Left ventricle myocardium inferior (tissue), 1 donor: Measurements from ENCODE around the gene SAMD11. TPM values are rescaled to one million over a fixed set of nuclear protein-coding genes. Genes with fewer than 3 reads are reported as not detected.

Experiments used
- DNase-seq: peaks from one replicate; pipeline ENCODE4 v3.0.0-alpha.2; 2020
- H3K27ac ChIP-seq: fragments of 200-600 bp; replicated peaks from 2 replicates; pipeline ENCODE4 v1.8.0; 2021
- H3K27me3 ChIP-seq: fragments of 200-600 bp; 2 replicates; pipeline ENCODE4 v1.8.0; 2021; ENCODE audit warnings: low read depth
- H3K36me3 ChIP-seq: fragments of 200-600 bp; 2 replicates; pipeline ENCODE4 v1.8.0; 2021
- H3K4me1 ChIP-seq: fragments of 200-600 bp; 2 replicates; pipeline ENCODE4 v1.8.0; 2021
- H3K4me3 ChIP-seq: fragments of 200-600 bp; 2 replicates; pipeline ENCODE4 v1.8.0; 2021; ENCODE audit warnings: mild to moderate bottlenecking, moderate library complexity
- H3K9me3 ChIP-seq: fragments of 200-600 bp; replicated peaks from 2 replicates; pipeline ENCODE4 v1.8.0; 2021
- CTCF ChIP-seq: fragments of 200-600 bp; IDR thresholded peaks from 2 replicates; pipeline ENCODE4 v1.8.0; 2021; ENCODE audit warnings: antibody characterized with exemption, mild to moderate bottlenecking, borderline replicate concordance
- intact Hi-C: fragments of 100-400 bp; cut with micrococcal nuclease; formaldehyde crosslinking; loops from one replicate; pipeline ENCODE4 v1.11.0; 2022
- total RNA-seq: library from RNA; stranded (reverse); fragmentation: NEBNext Ultra II Directional; extraction: Animal tissue kit (Norgen Biotek cat#: 25700); gene quantifications from one replicate; pipeline ENCODE4 v1.2.1, GENCODE V29; 2021
- donor health status: DM: no; HTN: yes; CAD: no; lungs with severe emphysema.

The SAMD11 gene
- total RNA-seq, 1 donor from 2014 or later = 2.4 TPM

- TF ChIP-seq CTCF = no peak
- no peak overlapping the region for H3K27ac ChIP-seq
- H3K36me3 ChIP-seq = no peaks in the 10 kb centered on the region
- H3K4me3 ChIP-seq = no peak overlapping the region
- no peak for DNase-seq
- intact Hi-C loops = no loop called here
- no peaks in the 10 kb centered on the region for H3K9me3 ChIP-seq
- peaks cover 9% of the 10 kb centered on the region for H3K4me1 ChIP-seq
- H3K27me3 ChIP-seq = peaks cover 86% of the 10 kb centered on the region
These were observed 23.9 kb upstream of the SAMD11 start for GRCh38 chr1:899636-900317.

- Histone ChIP-seq H3K9me3 (no peaks in the 10 kb centered on the region), H3K27ac (no peak overlapping the region), H3K27me3 (peaks cover 85% of the 10 kb centered on the region), H3K4me3 (no peak overlapping the region), H3K36me3 (no peaks in the 10 kb centered on the region), H3K4me1 (peaks cover 20% of the 10 kb centered on the region)
- intact Hi-C loops = no loop called here
- TF ChIP-seq CTCF = no peak
- DNase-seq = no peak
These were observed 22.4 kb upstream of the SAMD11 start for GRCh38 chr1:901108-901859.

GRCh38 chr1:902802-903201 lies 20.9 kb upstream of the SAMD11 start:
- Histone ChIP-seq H3K9me3 (no peaks in the 10 kb centered on the region), H3K4me3 (no peak overlapping the region), H3K4me1 (peaks cover 20% of the 10 kb centered on the region), H3K27me3 (peaks cover 86% of the 10 kb centered on the region), H3K27ac (no peak overlapping the region), H3K36me3 (no peaks in the 10 kb centered on the region)
- no peak for DNase-seq
- intact Hi-C loops = no loop called here
- TF ChIP-seq CTCF = no peak

- DNase-seq = no peak
- Histone ChIP-seq H3K27ac (no peak overlapping the region), H3K36me3 (no peaks in the 10 kb centered on the region), H3K4me3 (no peak overlapping the region), H3K27me3 (peaks cover 86% of the 10 kb centered on the region), H3K9me3 (no peaks in the 10 kb centered on the region), H3K4me1 (peaks cover 20% of the 10 kb centered on the region)
- no peak for TF ChIP-seq CTCF
- intact Hi-C loops = no loop called here
These were observed 20.4 kb upstream of the SAMD11 start for GRCh38 chr1:903305-903704.

- no peaks in the 10 kb centered on the region for H3K36me3 ChIP-seq
- peak; percentile 20 for DNase-seq
- TF ChIP-seq CTCF = no peak
- peak overlapping the region; percentile 64 for H3K4me3 ChIP-seq
- intact Hi-C loops = no loop called here
- H3K9me3 ChIP-seq = no peaks in the 10 kb centered on the region
- H3K27ac ChIP-seq = no peak overlapping the region
- H3K27me3 ChIP-seq = peaks cover 82% of the 10 kb centered on the region
- peaks cover 20% of the 10 kb centered on the region for H3K4me1 ChIP-seq
These were observed 19.9 kb upstream of the SAMD11 start for GRCh38 chr1:903721-904271.
